HG03521 (cell line): ENCODE data around the gene CFAP299.

Experiments
- ATAC-seq: cut with Tn5 transposase; IDR thresholded peaks from one replicate; pipeline ENCODE4 v1.9.1; 2021; ENCODE audit warnings: mild to moderate bottlenecking, moderate library complexity; ENCODE audit not compliant: unreplicated experiment

The CFAP299 gene

DNA sequence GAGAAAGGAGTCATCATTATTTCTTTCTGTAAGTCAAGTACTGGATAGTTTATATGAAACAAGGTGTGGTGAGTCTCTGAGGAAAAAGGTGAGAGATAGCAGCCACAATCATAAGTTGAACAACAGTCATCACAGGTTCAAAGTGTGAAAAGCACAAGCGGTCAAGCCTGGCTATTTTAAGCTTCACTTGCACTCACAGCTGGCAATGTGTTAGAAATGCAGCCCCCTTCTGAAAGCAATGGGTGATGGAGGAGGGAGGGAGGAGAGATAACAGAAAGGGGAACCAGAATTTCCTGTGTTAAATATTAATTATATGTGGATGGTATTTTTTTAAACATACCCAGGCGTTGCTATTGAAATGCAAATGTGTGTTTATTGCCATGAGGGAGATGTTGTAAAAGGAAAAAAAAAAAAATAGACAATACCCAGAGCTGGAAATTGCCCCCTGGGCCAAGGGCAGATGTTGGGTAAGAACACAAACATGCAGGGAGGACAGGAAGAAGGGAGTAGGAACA, 668.1 kb downstream of the CFAP299 start:
- ATAC-seq: peak; percentile 97

DNA sequence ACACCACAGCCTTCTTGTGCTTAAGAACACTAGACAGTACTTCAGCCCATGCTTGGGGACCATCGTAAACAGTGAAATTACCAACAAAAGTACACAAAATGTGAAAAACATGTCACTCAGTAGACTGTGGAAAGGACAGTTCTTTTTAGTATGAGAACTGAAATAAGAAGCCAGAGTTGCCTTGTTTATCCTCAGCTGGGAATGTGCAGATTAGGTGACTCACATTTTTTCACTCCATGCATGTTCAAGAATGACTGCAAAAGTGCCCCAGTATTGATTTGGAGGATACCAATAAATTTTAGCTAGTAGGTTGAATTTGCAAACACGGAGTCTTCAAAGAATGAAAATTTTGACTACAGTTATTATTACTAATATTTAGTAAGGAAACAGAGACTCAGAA, 671.9 kb downstream of the CFAP299 start:
- ATAC-seq: no peak
